ENCODE data around the gene BBLN.

GRCh38 chr9:128160603-128160987, 530 bp downstream of the BBLN start:
- TF ChIP-seq TAF1 (IDR thresholded peaks at IDR 0.05; ENCODE audit: borderline replicate concordance, insufficient read depth, low read length) (no peak), POLR2AphosphoS5 (IDR thresholded peaks at IDR 0.05; ENCODE audit: low read depth, low read length) (no peak), SIN3A (IDR thresholded peaks at IDR 0.05; ENCODE audit: borderline replicate concordance, insufficient read depth, low read length) (no peak)
- TF ChIP-seq, protein P1, sequence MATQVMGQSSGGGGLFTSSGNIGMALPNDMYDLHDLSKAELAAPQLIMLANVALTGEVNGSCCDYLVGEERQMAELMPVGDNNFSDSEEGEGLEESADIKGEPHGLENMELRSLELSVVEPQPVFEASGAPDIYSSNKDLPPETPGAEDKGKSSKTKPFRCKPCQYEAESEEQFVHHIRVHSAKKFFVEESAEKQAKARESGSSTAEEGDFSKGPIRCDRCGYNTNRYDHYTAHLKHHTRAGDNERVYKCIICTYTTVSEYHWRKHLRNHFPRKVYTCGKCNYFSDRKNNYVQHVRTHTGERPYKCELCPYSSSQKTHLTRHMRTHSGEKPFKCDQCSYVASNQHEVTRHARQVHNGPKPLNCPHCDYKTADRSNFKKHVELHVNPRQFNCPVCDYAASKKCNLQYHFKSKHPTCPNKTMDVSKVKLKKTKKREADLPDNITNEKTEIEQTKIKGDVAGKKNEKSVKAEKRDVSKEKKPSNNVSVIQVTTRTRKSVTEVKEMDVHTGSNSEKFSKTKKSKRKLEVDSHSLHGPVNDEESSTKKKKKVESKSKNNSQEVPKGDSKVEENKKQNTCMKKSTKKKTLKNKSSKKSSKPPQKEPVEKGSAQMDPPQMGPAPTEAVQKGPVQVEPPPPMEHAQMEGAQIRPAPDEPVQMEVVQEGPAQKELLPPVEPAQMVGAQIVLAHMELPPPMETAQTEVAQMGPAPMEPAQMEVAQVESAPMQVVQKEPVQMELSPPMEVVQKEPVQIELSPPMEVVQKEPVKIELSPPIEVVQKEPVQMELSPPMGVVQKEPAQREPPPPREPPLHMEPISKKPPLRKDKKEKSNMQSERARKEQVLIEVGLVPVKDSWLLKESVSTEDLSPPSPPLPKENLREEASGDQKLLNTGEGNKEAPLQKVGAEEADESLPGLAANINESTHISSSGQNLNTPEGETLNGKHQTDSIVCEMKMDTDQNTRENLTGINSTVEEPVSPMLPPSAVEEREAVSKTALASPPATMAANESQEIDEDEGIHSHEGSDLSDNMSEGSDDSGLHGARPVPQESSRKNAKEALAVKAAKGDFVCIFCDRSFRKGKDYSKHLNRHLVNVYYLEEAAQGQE (IDR thresholded peaks at IDR 0.05; ENCODE audit: insufficient read depth in 1 of 2, low read depth in 2 of 2, low read length in 2 of 2): no peak

All from PFSK-1 (cell line).